Nephron progenitor cell (in vitro differentiated cells): Measurements from ENCODE around the gene AP2M1.
A peak's percentile ranks its signal among the peaks of the same experiment; 100 is the strongest.

Source experiments
- DNase-seq: peaks from one replicate; pipeline ENCODE4 v3.0.0; 2021
- H3K27ac Mint-ChIP-seq: 2 replicates; pipeline ENCODE4 v1.8.0; 2021; ENCODE audit warnings: mild to moderate bottlenecking, moderate library complexity, mixed read lengths
- H3K27me3 Mint-ChIP-seq: 2 replicates; pipeline ENCODE4 v1.8.0; 2021; ENCODE audit warnings: mild to moderate bottlenecking, low read depth, mixed read lengths; ENCODE audit not compliant: poor library complexity
- H3K36me3 Mint-ChIP-seq: 2 replicates; pipeline ENCODE4 v1.8.0; 2021; ENCODE audit warnings: low read depth, mixed read lengths
- H3K4me1 Mint-ChIP-seq: 2 replicates; pipeline ENCODE4 v1.8.0; 2021; ENCODE audit warnings: mixed read lengths
- H3K4me3 Mint-ChIP-seq: 2 replicates; pipeline ENCODE4 v1.8.0; 2021; ENCODE audit warnings: mild to moderate bottlenecking, moderate library complexity, mixed read lengths
- H3K9me3 Mint-ChIP-seq: 2 replicates; pipeline ENCODE4 v1.8.0; 2021; ENCODE audit warnings: mild to moderate bottlenecking, moderate library complexity, mixed read lengths
- CTCF ChIP-seq: fragments of 200-600 bp; sonication (generic); IDR thresholded peaks from 2 replicates; pipeline ENCODE4 v1.5.0; 2021; ENCODE audit warnings: antibody characterized with exemption

AP2M1 gene

GRCh38 chr3:184223946-184224345 lies 49.3 kb downstream of the AP2M1 start:
- H3K4me3 Mint-ChIP-seq = no peak overlapping the region
- no peaks in the 10 kb centered on the region for H3K4me1 Mint-ChIP-seq
- TF ChIP-seq CTCF = no peak
- no peak for DNase-seq
- no peaks in the 10 kb centered on the region for H3K9me3 Mint-ChIP-seq
- H3K27me3 Mint-ChIP-seq = peaks cover 86% of the 10 kb centered on the region
- no peak overlapping the region for H3K27ac Mint-ChIP-seq
- H3K36me3 Mint-ChIP-seq = no peaks in the 10 kb centered on the region

- H3K4me3 Mint-ChIP-seq = no peak overlapping the region
- TF ChIP-seq CTCF = peak; percentile 78
- DNase-seq = peak; percentile 41
- no peak overlapping the region for H3K27ac Mint-ChIP-seq
- H3K9me3 Mint-ChIP-seq = no peaks in the 10 kb centered on the region
- H3K4me1 Mint-ChIP-seq = peaks cover 8% of the 10 kb centered on the region
- peaks cover 92% of the 10 kb centered on the region for H3K27me3 Mint-ChIP-seq
- no peaks in the 10 kb centered on the region for H3K36me3 Mint-ChIP-seq
Measured at GRCh38 chr3:184227481-184227935, 52.9 kb downstream of the AP2M1 start.

DNA sequence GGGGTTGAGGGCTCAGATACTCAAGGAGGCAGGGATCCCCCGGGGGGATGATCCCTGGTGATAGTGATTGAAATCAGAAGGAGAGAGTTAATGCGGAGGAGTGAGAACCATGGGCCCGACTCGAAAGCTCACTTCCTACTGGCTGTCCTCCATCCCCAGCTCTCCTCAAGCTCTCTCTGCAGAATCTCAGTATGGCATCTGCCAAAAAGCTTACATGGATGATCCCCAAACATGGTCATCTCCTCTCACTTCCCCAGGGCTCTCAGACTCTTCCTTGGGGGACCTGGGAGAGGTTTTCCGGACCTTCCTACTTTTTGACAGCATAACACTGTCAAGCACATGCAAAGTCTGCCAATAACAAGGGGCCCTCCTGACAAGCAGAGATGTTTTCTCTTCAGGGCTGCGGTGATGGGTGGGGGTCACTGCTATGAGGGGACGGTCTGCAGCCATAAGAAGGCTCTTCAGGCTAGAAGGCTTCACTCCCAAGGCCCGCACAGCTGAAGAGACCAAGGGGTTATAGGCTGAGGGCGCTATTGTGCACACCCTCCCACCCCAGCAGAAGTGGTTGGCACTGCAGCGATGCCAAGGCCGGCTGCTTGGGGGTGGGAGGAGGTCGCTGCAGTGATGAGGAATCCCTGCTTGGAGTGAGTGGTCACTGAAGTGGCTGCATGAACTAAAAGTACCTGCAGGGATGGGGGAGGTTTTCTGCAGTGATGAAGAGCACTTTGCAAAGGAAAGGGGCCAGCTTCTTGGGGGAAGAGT lies 53.9 kb downstream of the AP2M1 start:
- H3K27ac Mint-ChIP-seq = no peak overlapping the region
- no peaks in the 10 kb centered on the region for H3K9me3 Mint-ChIP-seq
- peaks cover 93% of the 10 kb centered on the region for H3K27me3 Mint-ChIP-seq
- no peaks in the 10 kb centered on the region for H3K36me3 Mint-ChIP-seq
- peak overlapping the region; percentile 64 for H3K4me3 Mint-ChIP-seq
- TF ChIP-seq CTCF = no peak
- no peak for DNase-seq
- peaks cover 8% of the 10 kb centered on the region for H3K4me1 Mint-ChIP-seq

DNA sequence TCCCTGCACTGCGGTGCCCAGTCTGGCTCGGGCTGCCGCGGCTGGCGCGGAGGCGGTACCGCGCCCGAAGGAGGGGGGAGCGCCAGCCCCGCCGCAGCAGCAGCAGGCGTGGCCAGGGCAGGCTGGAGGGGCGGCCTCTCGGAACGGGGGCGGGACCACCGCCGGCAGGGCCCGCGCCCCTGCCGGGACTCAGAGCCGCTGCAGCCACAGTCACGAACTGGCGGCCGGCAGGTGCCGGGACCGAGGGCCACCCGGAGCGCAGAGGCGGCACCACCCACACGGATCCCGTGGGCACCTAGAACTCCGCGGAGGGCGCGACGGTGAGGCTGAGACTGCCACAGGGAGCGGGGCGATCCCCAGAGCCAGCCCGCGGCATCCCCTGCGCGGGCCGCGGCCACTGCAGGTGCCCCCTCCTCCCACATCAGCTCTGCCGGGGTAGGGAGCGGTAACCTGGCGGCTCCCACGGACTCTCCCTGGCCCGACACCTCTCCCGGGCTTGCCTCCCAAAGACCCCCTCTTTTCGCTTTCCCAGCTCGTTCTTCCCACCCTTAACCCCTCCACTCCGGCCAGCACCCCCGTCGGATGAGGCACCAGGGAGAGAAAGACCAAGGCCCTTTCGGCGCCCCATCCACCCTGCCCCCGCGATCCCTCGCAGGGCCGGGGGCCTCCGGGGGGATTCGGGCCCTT lies 54.9 kb downstream of the AP2M1 start, which contains the start of gene VWA5B2:
TSS of gene VWA5B2 (plus strand) at position 192 of the 687 bp plus-strand sequence. CDS start 944 bp downstream, outside the sequence.
- H3K9me3 Mint-ChIP-seq = no peaks in the 10 kb centered on the region
- DNase-seq = peak; percentile 84
- H3K4me3 Mint-ChIP-seq = peak within 1 kb of the TSS; percentile 64
- H3K27me3 Mint-ChIP-seq = peaks cover 94% of the 10 kb centered on the region
- peak; percentile 6 for TF ChIP-seq CTCF
- H3K36me3 Mint-ChIP-seq = no peaks in the 10 kb centered on the region
- H3K27ac Mint-ChIP-seq = no peak within 1 kb of the TSS
- H3K4me1 Mint-ChIP-seq = peaks cover 8% of the 10 kb centered on the region

DNA sequence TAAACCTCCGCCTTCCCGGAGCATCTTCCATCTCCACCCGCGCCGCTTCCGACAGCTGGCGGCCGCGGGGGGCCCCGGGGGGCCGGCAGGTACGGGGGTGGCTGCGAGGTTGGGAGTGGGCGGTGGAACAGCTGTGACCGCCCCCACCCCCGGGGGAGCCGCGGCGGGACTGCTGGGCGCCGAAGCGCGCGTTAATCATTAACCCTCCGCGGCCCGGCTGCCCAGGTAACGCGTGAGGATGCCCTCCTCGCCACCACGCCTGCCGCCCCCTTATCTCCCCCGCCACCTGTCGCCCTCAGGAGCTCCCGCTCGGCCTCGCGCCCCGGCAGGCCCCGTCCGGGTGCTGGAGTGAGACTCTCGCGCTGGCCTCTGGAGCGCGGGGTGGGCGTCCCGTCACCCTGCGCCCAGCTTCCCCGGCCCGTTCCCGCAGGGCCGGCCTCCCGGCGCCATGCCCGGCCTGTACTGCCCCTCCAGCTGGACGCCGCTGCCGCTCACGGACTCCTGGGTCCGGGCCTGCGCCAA lies 55.5 kb downstream of the AP2M1 start:
- Mint-ChIP-seq H3K9me3 (no peaks in the 10 kb centered on the region), H3K27ac (no peak overlapping the region), H3K27me3 (peaks cover 92% of the 10 kb centered on the region), H3K36me3 (no peaks in the 10 kb centered on the region), H3K4me1 (peaks cover 8% of the 10 kb centered on the region), H3K4me3 (no peak overlapping the region)
- TF ChIP-seq CTCF = no peak
- peak; percentile 40 for DNase-seq
